ENCODE measurements around the gene GATD1.

GATD1 gene

DNA sequence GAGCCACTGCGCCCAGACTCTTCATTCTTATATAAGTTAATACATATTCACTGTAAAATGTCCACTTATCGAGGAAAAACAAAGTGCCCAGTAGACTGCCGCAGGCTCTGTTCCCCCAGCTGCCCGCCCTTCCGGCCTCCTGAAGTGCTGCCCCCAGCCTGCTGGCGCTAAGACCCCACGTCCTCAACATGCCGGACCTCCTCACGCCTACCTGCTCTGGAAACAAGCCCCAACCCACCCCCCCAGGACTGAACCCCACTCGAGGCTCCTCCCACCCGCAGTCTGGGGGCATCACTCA is 1.1 kb downstream of the GATD1 start:
- Mint-ChIP-seq H3K27ac (ENCODE audit: low read depth) (peak overlapping the region; percentile 71), H3K9me3 (no peaks in the 10 kb centered on the region), H3K36me3 (ENCODE audit: insufficient read depth) (peaks cover 4% of the 10 kb centered on the region), H3K4me1 (peaks cover 19% of the 10 kb centered on the region), H3K4me3 (peak overlapping the region; percentile 76), H3K27me3 (no peaks in the 10 kb centered on the region)
- DNase-seq (ENCODE audit: low spot score in 2 of 2) (no peak), ATAC-seq (replicated peaks; ENCODE audit: extremely low read depth, poor library complexity, severe bottlenecking) (no peak)

DNA sequence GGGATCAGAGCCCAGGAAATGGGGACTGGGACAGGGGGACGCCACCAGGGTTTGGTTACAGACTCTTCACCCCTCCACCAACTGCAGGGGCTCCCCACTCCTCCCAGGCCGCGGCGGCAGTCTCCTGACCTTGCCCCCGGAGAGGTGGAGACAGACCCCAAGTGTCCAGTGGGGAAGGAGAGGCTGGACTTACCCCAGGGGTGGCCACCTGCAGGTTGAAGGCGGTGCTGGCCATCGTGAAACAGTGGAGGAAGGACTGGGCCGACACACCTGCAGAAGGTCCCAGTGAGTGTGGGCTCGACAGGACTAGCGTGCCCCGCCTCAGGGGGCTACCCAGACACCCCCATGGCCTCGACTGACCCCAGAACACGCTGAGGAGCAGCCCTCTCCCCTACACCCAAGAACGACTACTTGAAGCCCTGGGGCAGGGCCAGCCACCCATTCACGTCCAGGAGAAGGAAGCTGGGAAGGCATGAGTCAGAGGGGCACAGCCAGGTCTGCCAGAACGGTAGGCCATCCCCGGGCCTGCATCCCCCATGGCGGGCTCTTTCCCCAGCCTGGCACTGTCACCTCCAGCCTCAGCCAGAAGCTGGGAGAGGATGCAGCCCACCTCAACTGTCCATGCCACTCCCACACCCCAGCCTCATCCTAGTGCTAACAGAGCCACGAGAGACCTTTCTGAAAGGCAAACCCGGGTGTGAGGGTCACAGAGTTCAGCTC is 2.3 kb downstream of the GATD1 start:
- no peaks in the 10 kb centered on the region for H3K27me3 Mint-ChIP-seq
- H3K27ac Mint-ChIP-seq (ENCODE audit: low read depth): no peak overlapping the region
- H3K4me3 Mint-ChIP-seq: peak overlapping the region; percentile 76
- DNase-seq (ENCODE audit: low spot score in 2 of 2) (no peak), ATAC-seq (replicated peaks; ENCODE audit: extremely low read depth, poor library complexity, severe bottlenecking) (no peak)
- H3K4me1 Mint-ChIP-seq: peaks cover 19% of the 10 kb centered on the region
- H3K36me3 Mint-ChIP-seq (ENCODE audit: insufficient read depth): peaks cover 5% of the 10 kb centered on the region
- H3K9me3 Mint-ChIP-seq: no peaks in the 10 kb centered on the region

DNA sequence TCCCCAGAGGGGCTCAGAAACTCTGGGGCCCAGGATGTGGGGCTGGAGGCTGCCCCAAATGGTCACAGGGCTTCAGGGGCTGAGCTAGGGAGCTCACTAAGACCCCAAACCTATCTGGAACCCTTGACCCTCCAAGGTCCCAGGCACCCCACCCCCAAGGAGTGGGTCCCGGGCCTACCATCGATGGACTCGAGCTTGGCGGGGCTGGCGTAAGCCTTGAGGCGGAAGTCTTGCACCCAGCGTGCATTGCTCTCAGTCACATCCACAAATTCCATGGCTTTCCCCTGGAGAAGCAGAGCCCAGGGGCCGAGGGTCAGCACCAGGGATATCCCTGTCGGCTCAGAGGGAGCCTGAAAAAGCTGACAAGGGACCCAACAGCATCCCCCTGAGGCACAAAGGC is 3.5 kb downstream of the GATD1 start:
- ATAC-seq (replicated peaks; ENCODE audit: extremely low read depth, poor library complexity, severe bottlenecking): no peak
- Mint-ChIP-seq H3K4me3 (no peak overlapping the region), H3K36me3 (ENCODE audit: insufficient read depth) (peaks cover 5% of the 10 kb centered on the region), H3K4me1 (peaks cover 19% of the 10 kb centered on the region), H3K27me3 (no peaks in the 10 kb centered on the region), H3K9me3 (no peaks in the 10 kb centered on the region), H3K27ac (ENCODE audit: low read depth) (no peak overlapping the region)
- DNase-seq (ENCODE audit: low spot score in 2 of 2): no peak

DNA sequence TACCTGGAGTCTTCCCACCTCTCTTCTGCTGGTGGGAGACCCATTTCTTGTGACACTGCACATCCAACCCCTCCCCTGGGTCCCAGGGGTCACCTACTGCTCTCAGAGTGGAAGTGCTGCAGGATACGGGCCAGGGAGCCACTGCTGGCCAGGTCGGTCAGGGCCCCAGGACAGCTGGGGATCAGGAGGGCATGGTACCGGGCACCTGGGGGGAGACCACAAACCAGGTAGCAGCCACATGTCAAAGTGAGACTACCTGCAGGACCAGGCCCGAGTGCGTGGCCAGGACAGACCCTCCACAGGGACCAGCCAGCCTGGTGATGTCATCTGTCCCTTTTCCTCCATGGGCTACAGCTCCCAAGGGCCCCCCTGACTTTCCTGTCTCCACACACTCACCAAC is 3.9 kb downstream of the GATD1 start:
- H3K36me3 Mint-ChIP-seq (ENCODE audit: insufficient read depth): peaks cover 5% of the 10 kb centered on the region
- H3K9me3 Mint-ChIP-seq: no peaks in the 10 kb centered on the region
- ATAC-seq (replicated peaks; ENCODE audit: extremely low read depth, poor library complexity, severe bottlenecking): no peak
- no peak overlapping the region for H3K4me3 Mint-ChIP-seq
- peaks cover 19% of the 10 kb centered on the region for H3K4me1 Mint-ChIP-seq
- H3K27me3 Mint-ChIP-seq: no peaks in the 10 kb centered on the region
- H3K27ac Mint-ChIP-seq (ENCODE audit: low read depth): no peak overlapping the region
- DNase-seq (ENCODE audit: low spot score in 2 of 2): no peak

DNA sequence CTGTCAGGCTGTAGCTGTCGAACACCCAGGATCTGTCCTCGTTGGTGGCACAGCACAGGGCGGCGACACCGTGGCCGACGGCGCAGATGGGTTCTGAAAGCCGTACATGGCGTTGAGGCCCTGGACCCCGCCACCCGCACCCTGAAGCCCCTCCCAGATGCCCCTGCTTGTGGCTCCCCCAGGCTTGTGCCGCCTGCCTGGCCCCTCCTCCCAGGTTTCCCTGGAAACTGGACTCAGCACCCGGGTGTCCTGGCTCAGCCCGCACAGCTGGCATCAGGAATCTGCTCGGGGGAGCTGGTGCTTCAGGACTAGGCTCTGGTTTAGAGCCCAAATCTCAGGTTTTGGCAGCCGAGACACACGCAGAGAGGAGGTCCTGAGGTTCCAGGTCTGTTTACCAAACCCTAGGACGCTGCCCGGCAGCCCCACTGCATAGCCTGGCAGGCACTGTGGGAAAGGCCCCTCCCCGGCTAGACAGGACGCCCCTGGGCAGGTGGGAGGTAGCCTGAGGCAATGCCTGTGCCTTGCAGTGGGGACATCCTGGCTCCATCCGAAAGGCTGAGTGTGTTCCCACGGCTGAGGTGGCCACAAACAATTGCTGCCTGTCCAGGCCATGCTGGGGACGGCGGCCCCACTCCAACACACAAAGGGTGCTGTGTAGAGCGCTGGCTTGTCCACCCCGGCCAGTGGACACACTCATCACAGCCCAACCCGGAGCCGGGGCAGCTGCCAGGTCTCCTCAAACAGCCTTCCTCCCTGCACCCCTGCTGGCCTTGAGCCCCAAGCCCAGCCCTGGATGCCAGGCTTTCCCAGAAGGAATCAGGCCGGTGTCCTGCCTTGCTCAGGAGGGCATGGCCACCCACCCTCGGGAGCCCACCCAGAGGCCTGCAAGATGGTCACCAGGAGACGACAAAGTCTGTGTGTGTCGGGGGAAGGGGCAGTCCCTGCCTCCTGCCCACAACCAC is 4.6 kb downstream of the GATD1 start:
- ATAC-seq (replicated peaks; ENCODE audit: extremely low read depth, poor library complexity, severe bottlenecking): no peak
- Mint-ChIP-seq H3K4me3 (no peak overlapping the region), H3K27ac (ENCODE audit: low read depth) (no peak overlapping the region), H3K4me1 (peaks cover 19% of the 10 kb centered on the region), H3K27me3 (no peaks in the 10 kb centered on the region), H3K9me3 (no peaks in the 10 kb centered on the region), H3K36me3 (ENCODE audit: insufficient read depth) (peaks cover 6% of the 10 kb centered on the region)
- DNase-seq (ENCODE audit: low spot score in 2 of 2): no peak

DNA sequence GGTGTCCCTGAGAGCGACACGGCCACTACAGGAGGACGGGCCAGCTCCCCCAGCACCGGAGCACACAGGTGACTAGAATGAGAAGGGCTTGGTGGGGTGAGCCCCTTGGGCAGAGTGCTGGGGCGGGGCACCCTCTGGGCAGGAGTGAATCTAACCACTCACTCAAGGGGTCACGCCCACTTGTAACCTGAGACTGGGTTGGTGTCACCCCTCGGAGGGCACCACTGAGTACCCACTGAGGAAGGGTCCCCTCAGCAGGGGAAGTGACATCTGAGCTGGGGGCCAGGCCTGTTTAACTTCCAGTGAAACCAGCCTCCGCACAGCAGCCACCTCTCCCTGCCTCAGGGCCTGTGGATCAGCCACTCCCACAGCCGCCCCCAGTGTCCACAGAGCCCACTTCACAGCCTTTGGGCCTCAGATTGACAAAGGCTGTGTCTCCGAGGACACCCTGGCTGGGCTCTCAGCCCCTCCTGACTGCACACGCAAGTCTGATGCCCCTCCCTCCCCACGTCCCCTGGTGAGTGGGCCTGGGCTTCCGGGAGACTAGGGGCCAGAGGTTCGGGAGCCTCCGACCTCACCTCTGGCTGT is 5.6 kb downstream of the GATD1 start:
- Mint-ChIP-seq H3K27me3 (no peaks in the 10 kb centered on the region), H3K27ac (ENCODE audit: low read depth) (no peak overlapping the region), H3K9me3 (no peaks in the 10 kb centered on the region), H3K4me1 (peaks cover 19% of the 10 kb centered on the region), H3K36me3 (ENCODE audit: insufficient read depth) (peaks cover 8% of the 10 kb centered on the region), H3K4me3 (no peak overlapping the region)
- ATAC-seq (replicated peaks; ENCODE audit: extremely low read depth, poor library complexity, severe bottlenecking): no peak
- DNase-seq (ENCODE audit: low spot score in 2 of 2): no peak

DNA sequence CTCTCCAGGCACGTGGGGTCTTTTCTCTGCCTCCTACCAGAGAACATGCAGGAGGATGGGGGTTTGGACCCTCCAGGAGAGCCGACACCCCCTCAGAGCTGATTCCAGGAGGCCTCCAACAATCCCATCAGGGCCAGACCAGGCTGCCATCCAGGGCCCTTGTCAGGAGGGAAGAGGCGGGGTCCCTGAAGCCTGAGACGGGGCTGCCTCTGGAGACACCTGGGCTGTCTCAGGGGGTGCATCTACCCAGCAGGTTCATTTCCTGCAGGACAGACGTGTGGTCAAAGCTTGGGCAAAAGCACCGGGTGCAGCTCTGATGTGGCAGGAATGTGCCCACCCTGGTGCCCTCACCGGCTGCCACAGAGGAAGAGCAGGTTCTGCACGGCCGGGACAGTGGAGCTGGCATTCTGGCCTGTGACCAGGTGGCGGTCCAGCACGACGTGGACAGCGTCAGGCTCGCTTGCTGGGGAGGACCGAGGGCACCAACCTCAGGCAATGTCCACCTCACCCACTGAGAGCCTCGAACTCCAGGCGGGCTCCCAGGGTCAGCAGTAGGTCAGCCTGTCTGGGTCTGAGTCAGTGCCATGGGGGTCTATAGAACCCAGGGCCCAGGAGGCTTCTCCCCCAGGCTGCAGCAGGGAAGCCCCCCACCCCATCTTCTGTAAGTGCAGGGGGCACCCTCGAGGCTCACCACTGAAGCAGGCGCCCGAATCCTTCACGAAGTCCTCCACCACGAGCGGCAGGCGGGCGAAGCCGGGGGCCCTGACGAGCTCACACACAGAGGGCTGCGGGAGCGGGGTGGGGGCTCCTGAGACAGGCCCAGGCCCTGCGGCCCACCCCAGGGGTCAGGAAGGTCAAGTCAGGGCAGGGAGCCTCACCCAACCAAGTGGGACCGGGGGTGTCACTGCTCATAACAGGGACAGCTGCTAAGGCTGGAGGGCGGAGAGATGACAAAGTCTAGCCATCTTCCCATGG is 6.4 kb downstream of the GATD1 start:
- H3K27ac Mint-ChIP-seq (ENCODE audit: low read depth): no peak overlapping the region
- no peak overlapping the region for H3K4me3 Mint-ChIP-seq
- H3K9me3 Mint-ChIP-seq: no peaks in the 10 kb centered on the region
- H3K27me3 Mint-ChIP-seq: no peaks in the 10 kb centered on the region
- ATAC-seq (replicated peaks; ENCODE audit: extremely low read depth, poor library complexity, severe bottlenecking) (no peak), DNase-seq (ENCODE audit: low spot score in 2 of 2) (no peak)
- peaks cover 13% of the 10 kb centered on the region for H3K4me1 Mint-ChIP-seq
- H3K36me3 Mint-ChIP-seq (ENCODE audit: insufficient read depth): peaks cover 8% of the 10 kb centered on the region

DNA sequence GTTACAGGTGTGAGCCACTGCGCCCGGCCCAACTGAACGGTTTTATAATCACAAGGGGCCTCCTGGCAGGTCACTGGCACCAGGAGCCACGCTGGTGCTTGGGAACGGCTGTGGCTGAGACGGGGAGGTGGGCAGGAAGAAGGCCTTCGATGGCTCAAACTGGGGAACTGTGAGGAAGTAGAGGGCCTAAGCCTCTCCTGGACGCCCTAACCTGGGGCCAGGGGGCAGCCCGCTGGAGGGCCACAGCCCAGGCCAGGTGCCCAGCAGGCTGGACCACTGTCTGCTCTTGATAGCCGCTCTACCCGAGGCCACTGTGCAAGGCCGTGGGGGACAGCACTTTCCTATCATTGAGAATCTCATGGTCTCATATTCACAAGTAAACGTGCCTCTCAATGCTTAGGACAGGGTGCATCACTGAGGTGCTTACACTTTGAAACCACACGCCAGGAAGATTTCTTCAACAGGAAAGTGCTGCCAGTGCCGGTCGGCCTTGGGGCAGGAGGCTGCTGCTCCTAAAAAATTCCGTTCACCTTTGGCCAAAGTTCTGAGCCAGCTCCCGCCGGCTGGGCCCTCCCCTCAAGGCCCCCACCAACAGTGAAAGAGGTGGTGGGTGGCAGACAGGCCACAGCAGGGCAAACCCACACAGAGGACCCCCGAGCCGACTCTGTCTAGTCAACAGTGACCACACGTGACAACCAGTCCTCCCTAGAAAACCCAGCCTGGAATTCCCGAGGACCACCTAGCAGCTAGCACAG is 7.2 kb downstream of the GATD1 start:
- H3K27me3 Mint-ChIP-seq: no peaks in the 10 kb centered on the region
- H3K36me3 Mint-ChIP-seq (ENCODE audit: insufficient read depth): peaks cover 8% of the 10 kb centered on the region
- H3K4me3 Mint-ChIP-seq: no peak overlapping the region
- ATAC-seq (replicated peaks; ENCODE audit: extremely low read depth, poor library complexity, severe bottlenecking) (no peak), DNase-seq (ENCODE audit: low spot score in 2 of 2) (no peak)
- no peaks in the 10 kb centered on the region for H3K9me3 Mint-ChIP-seq
- H3K27ac Mint-ChIP-seq (ENCODE audit: low read depth): no peak overlapping the region
- peaks cover 6% of the 10 kb centered on the region for H3K4me1 Mint-ChIP-seq

DNA sequence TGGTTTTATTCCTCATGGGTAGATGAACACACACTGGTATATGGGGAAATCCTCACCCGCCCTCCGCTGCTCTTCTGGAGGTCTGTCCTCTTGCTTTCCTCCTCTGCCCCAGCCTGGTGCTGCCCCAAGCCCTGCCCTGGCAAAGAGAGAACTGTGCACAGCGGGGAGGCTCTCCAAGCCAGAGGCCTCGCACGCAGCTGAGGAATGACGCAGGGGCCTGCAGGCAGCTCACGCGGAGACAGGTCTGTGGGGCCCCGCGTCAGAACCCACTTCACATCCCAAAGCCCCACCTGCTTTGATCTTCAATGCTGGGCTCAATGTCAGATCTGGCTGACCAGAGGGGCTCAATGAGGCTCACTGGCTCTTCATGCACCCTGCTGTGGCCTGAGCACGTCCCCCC is 10.0 kb downstream of the GATD1 start:
- Mint-ChIP-seq H3K27ac (ENCODE audit: low read depth) (peak overlapping the region; percentile 11), H3K36me3 (ENCODE audit: insufficient read depth) (peaks cover 13% of the 10 kb centered on the region), H3K4me1 (no peaks in the 10 kb centered on the region), H3K27me3 (no peaks in the 10 kb centered on the region), H3K9me3 (no peaks in the 10 kb centered on the region), H3K4me3 (no peak overlapping the region)
- ATAC-seq (replicated peaks; ENCODE audit: extremely low read depth, poor library complexity, severe bottlenecking): no peak
- DNase-seq (ENCODE audit: low spot score in 2 of 2): no peak

DNA sequence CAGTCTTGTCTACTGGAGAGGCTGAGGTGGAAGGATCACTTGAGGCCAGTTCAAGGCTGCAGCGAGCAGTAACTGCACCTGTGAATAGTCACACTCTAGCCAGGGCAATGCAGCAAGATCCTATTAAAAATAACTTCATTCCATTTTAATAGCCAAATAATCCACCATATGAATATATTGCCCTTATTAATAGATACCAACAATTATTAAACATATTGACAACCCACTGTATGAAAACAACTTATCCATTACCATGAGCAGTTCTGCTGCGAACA is 10.4 kb downstream of the GATD1 start:
- DNase-seq (ENCODE audit: low spot score in 2 of 2) (no peak), ATAC-seq (replicated peaks; ENCODE audit: extremely low read depth, poor library complexity, severe bottlenecking) (no peak)
- Mint-ChIP-seq H3K4me3 (no peak overlapping the region), H3K36me3 (ENCODE audit: insufficient read depth) (peaks cover 14% of the 10 kb centered on the region), H3K9me3 (no peaks in the 10 kb centered on the region), H3K4me1 (no peaks in the 10 kb centered on the region), H3K27me3 (no peaks in the 10 kb centered on the region), H3K27ac (ENCODE audit: low read depth) (peak overlapping the region; percentile 11)

DNA sequence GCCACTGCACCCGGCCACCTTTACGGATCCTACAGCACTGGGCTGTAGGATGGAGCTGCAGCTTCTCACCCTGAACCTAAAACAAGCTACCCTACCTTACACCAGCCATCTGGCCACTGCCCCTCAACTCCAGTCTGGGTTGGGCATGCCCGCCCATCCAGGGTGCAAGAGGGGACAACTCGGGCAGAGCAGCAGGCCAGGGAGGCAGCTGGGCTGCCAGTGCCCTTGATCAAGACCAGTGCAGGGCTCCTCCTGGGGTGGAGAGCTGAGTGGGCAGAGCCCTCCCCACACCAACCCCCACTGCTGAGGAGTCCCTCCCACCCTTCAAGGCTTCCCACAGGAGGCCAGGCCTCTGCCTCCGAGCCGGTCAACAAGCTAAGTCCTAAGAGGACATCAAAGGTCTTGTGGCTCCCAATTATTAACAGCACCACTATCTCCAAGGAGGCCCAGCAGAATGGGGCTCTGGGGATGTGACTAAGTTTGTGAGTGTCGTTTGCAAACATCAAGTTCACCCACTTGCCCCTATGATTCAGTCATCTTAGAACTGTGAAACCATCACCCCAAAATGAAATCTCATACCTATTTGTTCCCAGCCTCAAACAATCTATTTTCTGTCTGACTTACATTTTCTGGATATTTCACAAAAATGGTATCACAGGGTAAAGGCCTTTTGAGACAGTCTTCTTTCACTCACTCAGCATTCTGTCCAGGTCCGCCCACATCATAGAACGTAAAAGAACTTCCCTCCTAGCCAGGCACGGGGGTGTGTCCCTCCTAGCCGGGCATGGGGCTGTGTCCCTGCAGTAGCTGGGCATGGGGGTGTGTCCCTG is 11.0 kb downstream of the GATD1 start:
- Mint-ChIP-seq H3K4me1 (no peaks in the 10 kb centered on the region), H3K27ac (ENCODE audit: low read depth) (peak overlapping the region; percentile 11), H3K27me3 (no peaks in the 10 kb centered on the region), H3K36me3 (ENCODE audit: insufficient read depth) (peaks cover 14% of the 10 kb centered on the region), H3K4me3 (no peak overlapping the region), H3K9me3 (no peaks in the 10 kb centered on the region)
- DNase-seq (ENCODE audit: low spot score in 2 of 2): no peak
- ATAC-seq (replicated peaks; ENCODE audit: extremely low read depth, poor library complexity, severe bottlenecking): no peak
